Measurements from ENCODE around the gene IQGAP2. TPM values are rescaled to one million over a fixed set of nuclear protein-coding genes. Genes with fewer than 3 reads are reported as not detected.

Gene IQGAP2
- total and polyA plus RNA-seq, 9 of the 15 experiments (the other 6 are each of a cell fraction or from before 2014, with no cell fraction given): 8.7 to 23.2 (median 17.4) TPM

DNA sequence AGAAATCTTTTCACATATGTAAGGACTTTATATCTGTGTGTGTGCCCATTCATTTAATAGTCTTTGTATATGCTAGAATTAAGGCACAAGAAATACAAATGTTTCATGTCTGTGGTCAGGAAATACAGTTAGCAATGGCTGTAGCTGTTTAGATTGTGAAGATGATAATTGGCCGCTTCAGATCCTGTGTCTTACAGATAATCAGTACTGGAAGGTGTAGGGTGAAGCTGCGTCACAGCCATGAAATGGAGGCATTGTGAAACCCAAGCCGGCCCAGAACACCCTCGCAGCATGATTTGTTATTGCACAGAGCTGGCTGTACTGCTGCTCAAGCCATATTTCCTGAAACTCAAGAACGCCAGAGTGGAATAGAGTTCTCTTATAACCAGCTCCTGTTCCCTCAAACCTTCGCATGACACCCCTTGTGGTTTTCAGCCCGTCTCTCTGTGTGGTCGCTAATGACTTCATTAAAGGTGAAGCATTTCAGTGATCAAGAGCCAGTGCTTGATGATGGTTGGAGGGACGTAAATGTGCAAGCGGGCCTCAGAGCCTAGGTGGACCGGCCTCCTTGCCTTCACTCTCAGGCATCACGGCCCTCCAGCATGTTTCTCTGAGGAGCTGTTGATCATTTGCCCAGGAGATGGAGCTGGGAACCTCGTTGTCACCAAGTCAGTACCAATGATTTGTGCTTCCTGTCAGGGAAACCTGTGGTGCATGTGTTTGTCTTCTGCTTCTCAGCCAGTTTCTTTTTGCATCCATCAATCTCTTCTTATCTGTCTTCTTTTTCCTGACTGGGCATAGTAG, 140.0 kb downstream of the IQGAP2 start (continued):
- TF ChIP-seq, protein P1, sequence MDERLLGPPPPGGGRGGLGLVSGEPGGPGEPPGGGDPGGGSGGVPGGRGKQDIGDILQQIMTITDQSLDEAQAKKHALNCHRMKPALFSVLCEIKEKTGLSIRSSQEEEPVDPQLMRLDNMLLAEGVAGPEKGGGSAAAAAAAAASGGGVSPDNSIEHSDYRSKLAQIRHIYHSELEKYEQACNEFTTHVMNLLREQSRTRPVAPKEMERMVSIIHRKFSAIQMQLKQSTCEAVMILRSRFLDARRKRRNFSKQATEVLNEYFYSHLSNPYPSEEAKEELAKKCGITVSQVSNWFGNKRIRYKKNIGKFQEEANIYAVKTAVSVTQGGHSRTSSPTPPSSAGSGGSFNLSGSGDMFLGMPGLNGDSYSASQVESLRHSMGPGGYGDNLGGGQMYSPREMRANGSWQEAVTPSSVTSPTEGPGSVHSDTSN (CRISPR knock-in tag; IDR thresholded peaks at IDR 0.05; ENCODE audit: low read depth): no peak
- TF ChIP-seq, protein P1 (tag; conservative IDR thresholded peaks at IDR 0.05; ENCODE audit: low read depth): peak; percentile 92
- TF ChIP-seq PYGO2 (tag; IDR thresholded peaks at IDR 0.05) (no peak), JUNB (CRISPR knock-in tag; conservative IDR thresholded peaks at IDR 0.05) (no peak), FOXJ2 (tag; IDR thresholded peaks at IDR 0.05) (0 out of 2 replicates have a peak, but pooled peaks have one; percentile 10), ZBTB17 (CRISPR knock-in tag; IDR thresholded peaks at IDR 0.05) (no peak), HEY1 (CRISPR knock-in tag; IDR thresholded peaks at IDR 0.05; ENCODE audit: borderline replicate concordance) (no peak), NCOA2 (IDR thresholded peaks at IDR 0.05; ENCODE audit: partially characterized antibody in 2 of 2) (peak in 1 of 2 experiments; percentile 38), HNRNPUL1 (IDR thresholded peaks at IDR 0.05; ENCODE audit: low read length) (no peak), NFE2L1 (tag; IDR thresholded peaks at IDR 0.05; ENCODE audit: borderline replicate concordance, low read depth) (no peak), ZNF764 (CRISPR knock-in tag; IDR thresholded peaks at IDR 0.05; ENCODE audit: low read depth) (no peak), ZKSCAN8 (CRISPR knock-in tag; IDR thresholded peaks at IDR 0.05) (no peak), ZNF23 (CRISPR knock-in tag; IDR thresholded peaks at IDR 0.05) (no peak), TRIM28 (IDR thresholded peaks at IDR 0.05) (no peak), STAT5B (CRISPR knock-in tag; IDR thresholded peaks at IDR 0.05) (no peak), SMC3 (conservative IDR thresholded peaks at IDR 0.05; ENCODE audit: insufficient read depth, low read depth, low read length) (no peak), POLR2AphosphoS5 (IDR thresholded peaks at IDR 0.05; ENCODE audit: control insufficient read depth, insufficient read depth, low read depth, low read length) (no peak; the same call in 1 of the 2 replicates), ZBTB1 (CRISPR knock-in tag; IDR thresholded peaks at IDR 0.05; ENCODE audit: borderline replicate concordance, low read depth) (no peak), YY1 (IDR thresholded peaks at IDR 0.05; ENCODE audit: borderline replicate concordance in 1 of 3, control insufficient read depth in 1 of 3, extremely low read depth in 1 of 3, insufficient read depth in 3 of 3, insufficient read length in 1 of 3, insufficient replicate concordance in 2 of 3, low read depth in 1 of 3, low read length in 2 of 3) (peak in 1 of 3 experiments; percentile 66)
- TF ChIP-seq, protein P2, sequence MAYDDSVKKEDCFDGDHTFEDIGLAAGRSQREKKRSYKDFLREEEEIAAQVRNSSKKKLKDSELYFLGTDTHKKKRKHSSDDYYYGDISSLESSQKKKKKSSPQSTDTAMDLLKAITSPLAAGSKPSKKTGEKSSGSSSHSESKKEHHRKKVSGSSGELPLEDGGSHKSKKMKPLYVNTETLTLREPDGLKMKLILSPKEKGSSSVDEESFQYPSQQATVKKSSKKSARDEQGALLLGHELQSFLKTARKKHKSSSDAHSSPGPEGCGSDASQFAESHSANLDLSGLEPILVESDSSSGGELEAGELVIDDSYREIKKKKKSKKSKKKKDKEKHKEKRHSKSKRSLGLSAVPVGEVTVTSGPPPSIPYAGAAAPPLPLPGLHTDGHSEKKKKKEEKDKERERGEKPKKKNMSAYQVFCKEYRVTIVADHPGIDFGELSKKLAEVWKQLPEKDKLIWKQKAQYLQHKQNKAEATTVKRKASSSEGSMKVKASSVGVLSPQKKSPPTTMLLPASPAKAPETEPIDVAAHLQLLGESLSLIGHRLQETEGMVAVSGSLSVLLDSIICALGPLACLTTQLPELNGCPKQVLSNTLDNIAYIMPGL (CRISPR knock-in tag; IDR thresholded peaks at IDR 0.05): no peak
